SKM-1 (cell line): Measurements from ENCODE around the gene LIG3.
"Not testable (repeated sequence)": the region's sequence is repeated elsewhere in the genome, so short reads cannot be mapped to it uniquely, and the experiment has no call there.

ENCODE experiments used
- DNase-seq: peaks from one replicate; lab custom pipeline; 2025; ENCODE audit not compliant: unreplicated experiment; lab: John Stamatoyannopoulos, UW

The LIG3 gene

DNA sequence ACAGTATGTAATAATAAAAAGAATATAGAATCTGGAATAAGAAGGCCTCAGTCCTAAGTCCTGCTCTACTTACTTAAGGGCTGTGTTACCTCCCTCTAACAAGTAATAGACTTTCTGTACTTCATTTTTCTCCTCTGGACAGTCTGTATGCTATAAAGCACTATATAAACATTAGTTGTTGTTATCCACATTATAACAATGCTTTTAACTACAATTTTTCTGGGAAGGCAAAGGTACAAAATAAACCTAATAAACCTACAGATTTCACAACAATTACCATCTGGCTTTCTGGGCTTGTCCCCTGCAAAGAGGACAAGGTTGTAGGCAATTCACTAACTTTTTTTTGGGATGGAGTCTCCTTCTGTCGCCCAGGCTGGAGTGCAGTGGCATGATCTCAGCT, 50.5 kb downstream of the LIG3 start:
- no peak for DNase-seq

DNA sequence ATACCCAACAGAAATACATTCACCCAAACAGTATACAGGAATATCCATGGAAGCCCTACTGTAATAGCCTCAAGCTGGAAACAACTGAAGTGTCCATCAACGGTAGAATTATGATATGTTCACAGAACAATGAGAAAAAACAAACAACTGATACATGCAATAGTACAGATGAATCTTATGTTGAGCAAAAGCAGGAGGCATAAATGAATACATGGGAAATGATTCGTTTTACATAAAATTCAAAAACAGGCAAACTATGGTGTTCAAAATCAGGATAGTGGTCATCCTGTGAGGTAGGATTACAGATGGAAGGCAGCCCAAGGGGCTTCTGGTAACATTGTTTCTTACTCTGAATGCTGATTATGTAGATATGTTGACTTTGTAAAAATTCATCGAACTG, 58.1 kb downstream of the LIG3 start:
- no peak for DNase-seq

DNA sequence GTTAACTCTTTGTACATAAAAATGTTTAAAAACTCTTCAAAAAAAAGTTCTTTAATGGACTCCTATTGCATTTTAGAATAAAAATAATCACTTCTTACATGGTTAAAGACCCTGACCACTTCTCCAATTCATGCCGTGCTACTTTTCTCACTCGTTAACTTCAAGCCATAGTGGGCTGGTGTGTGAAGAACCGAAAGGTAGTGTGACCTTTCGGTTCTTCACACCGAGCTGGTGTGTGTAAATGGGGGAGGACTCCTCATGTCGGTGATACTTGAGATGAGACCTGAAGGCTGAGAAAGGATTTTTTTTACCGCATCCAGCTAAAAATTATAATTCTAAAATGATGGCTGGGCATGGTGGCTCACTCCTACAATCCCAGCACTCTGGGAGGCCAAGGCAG, 61.1 kb downstream of the LIG3 start:
- no peak for DNase-seq

DNA sequence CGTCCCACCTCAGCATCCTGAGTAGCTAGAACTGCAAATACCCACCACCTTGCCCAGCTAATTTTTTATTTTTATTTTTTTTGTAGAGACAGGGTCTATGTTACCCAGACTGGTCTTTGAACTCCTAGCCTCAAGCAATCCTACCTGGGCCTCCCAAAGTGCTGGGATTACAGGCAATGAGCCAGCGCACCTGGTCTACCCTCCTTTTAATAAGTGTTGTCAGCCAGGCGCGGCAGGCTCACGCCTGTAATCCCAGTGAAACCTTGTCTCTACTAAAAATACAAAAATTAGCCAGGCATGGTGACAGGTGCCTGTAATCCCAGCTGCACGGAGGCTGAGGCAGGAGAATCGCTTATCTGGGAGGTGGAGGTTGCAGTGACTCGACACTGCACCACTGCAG, 63.9 kb downstream of the LIG3 start:
- DNase-seq = no peak

DNA sequence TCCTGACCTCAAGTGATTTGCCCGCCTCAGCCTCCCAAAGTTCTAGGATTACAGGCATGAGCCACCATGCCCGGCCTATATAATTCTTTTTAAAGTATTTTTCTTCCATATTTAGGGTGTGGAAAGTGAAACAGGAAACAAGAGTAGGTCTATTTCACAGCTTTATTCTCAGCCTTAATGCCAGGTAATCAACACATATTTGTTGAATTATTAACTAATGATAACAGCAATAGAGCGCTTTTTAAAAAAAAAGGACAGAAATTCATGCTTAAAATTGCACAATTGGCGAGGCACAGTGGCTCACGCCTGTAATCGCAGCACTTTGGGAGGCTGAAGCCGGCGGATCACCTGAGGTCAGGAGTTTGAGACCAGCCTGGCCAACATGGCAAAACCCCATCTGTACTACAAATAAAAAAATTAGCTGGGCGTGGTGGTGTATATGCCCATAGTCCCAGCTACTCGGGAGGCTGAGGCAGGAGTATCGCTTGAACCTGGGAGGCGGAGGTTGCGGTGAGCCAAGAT, 65.2 kb downstream of the LIG3 start:
- not testable (repeated sequence) for DNase-seq

DNA sequence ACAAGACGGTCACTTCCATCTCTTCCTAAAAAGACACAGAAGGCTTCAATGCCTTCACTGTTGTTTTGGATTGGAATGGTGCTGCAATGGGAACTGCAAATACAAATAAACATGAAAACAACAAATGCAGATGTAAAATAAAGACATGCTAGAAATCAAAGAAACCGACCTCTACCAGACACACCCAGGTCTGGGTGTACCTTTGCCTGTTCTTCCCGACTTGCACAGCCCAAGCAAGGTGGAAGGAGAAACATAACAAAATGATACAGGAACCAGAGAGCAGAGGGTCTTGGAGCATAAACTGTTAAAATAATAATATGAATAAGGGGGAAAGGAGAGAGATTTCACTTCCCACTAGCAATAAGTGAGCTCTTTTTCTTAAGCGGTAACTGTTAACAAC, 65.9 kb downstream of the LIG3 start:
- no peak for DNase-seq

DNA sequence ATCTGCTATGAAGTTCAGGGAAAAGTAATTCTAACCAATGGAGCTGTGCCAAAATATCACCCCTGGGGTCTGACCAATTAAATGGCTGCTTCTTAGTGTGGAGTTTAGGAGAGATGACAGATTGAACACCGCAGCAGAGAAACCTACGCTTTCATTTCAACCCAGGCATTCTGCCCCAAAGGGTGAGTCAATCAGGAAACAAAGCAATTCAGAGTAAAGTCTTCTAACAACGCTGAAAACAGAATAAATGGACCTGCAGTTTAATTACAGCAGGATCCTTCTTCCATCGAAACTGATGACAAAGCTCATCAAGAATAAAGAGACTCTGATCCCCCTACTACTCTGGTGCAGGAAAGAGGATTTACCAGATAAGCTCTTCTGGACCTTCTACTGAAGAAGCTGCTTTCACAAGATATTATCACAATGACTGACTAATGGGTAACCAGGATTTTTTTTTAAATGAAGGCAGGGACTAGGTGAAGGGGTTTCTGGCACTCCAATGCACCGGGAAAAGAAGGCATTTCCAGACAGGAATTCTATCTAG, 66.5 kb downstream of the LIG3 start:
- no peak for DNase-seq

DNA sequence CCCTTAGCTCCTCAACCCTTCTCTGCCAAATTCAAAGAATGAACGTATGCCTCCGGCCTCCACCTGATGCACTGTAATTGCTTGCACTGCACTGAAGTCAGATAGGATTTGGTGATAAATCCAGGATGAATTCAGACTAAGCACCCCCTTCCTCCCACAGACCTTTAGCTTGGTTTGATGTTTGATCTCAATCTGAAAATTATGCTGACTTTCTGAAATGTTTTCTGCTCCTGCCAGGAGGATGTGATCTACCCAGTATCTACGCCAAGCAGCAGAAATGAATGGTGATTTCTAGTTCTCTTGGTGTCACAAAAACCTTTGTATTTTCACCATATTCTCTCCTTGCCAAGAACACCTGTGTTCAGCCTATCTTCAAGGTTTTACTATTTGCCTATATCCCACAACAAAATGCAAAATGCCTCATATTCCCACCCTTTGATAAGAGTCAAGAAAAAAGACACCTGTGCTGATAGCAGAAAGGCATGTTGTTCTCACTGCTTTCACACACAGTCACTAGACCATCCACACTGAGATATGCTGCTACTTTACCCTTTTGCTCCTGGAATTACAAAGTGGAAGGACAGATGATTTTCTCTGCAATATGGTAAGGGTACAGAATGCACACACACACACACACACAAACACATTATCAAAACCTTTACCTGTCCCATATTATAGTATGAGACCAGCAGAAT, 68.5 kb downstream of the LIG3 start:
- no peak for DNase-seq

DNA sequence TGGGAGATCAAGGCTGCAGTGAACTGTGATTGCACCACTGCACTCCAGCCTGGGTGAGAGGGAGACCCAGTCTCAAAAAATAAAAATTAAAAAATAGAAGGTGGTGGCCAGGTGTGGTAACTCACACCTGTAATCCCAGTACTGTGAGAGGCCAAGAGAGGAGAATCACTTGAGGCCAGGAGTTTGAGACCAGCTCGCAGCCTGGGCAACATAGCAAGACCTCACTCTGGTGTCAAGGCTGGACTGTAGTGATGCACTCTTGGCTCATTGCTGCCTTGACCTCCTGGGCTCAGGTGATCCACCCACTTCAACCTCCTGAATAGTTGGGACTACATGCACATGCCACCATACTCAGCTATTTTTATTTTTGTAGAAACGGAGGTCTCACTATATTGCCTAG, 69.9 kb downstream of the LIG3 start:
- DNase-seq = no peak

DNA sequence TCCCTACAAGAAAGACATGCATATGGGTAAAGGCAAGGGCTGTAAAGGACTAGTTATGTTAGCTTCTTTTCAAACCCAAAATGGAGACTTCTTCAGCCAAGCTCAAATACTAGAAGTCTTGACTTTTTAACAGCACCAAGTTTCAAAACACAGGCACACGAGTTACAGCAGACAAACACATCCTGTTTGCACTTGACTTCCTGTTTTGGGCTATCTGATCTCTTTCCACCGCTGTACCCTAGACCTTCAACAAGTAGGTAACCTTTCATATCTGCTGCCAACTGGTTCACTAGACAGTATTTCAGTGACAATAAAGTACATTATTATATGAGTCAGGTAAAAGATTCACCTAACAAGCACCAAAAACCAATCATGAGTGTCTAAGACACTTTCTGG, 70.9 kb downstream of the LIG3 start:
- DNase-seq = peak; percentile 61

DNA sequence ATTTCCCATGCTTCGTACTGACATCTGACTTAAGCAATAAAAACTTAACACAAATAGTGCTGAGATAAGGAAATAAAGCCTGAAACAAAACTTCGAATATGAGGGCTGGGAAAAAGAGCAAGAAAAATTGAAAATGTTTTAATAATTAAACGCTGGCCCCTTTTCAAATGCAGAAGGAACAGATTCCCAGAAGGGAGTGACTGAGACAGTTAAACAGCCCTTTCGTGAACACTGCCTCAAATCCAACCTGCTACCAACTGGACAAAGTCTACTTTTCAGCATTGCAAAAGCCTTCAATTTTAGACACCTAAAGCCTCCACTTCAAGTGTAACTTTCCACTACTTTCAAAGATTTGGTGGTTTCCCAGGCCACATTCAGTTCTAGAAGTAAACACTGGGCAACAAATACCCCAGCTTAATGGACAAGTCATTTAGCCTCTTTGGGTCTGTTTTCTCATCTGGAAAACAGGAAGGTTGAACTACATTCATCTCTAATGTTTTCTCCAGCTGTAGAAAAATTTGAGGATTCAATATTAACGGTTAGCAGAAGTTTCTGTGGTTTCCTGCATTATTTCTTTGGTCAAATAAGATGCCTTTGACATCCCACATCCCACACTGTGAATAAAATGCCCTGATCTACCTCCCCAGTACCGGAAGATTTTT, 71.4 kb downstream of the LIG3 start:
- DNase-seq = no peak

DNA sequence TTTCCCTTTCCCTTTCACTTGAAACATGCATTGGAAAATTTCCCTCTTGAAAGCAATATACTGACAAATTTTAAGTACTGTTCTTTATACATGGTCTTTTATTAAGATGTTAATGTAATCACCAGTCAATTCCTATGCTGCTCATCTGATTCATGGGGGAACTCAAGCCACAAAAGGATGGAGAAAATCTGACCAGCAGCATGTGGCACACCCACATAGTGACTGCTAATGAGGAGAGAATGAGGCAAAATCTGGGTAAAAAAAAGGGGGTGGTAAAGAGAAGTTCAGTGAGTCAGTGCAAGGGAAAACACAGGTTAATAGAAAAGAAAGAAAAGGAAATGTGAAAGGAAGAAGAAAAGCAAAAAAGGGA, 71.9 kb downstream of the LIG3 start:
- DNase-seq = no peak

DNA sequence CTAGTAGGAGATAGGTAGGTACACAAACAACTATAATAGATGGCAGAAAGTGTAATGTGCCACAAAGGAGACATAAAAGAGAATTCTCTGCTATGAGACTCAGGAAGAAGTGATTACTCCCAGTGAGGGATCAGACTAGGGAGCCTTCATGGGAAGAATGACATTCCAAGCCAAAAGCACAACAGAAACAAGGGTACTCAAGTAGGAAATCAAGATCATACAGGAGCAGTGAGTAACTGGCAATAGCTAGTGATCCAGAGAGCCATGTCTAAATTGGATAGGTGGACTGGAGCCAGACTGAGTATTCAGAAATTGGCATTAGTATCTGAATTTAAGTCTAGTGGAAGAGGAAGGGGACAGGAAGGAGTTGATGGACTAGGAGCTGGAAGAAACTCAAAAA, 72.5 kb downstream of the LIG3 start:
- DNase-seq = no peak

DNA sequence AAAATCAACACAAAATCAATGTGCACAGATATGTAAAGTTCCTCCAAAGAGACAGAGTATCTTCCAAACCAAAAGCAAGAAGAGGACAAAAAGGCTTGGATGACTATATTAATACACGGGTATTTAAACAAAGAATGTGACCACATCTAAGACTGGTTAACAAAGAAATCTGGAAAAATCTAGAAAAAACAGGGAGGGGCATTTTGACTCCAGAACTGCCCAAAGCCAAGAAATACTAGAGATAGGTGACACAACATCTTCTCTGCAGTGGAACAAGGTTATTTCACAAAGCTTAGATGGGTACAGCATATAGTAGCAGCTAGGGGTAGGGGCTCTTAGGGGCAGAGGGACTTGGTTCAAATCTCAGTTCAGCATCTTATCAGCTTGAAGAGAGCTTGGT, 72.9 kb downstream of the LIG3 start:
- DNase-seq = no peak

DNA sequence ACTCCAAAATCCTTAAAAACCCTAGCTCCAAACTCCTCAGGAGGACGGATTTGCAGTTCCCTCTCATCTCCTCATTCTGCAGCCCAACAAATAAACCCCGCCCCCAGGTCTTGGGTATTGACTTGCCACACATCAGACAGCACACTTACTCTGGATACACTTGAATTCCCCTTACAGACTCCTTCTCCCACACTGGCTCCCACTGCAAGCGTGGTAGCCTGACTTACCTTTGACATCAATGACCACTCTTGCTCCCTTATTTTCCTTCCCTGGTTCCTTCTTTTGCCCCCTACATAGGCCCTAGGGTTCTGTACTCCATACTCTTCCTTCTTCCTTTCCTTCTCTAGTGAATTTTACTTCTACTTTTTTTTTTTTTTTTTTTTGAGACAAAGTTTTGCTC, 75.7 kb downstream of the LIG3 start:
- no peak for DNase-seq

DNA sequence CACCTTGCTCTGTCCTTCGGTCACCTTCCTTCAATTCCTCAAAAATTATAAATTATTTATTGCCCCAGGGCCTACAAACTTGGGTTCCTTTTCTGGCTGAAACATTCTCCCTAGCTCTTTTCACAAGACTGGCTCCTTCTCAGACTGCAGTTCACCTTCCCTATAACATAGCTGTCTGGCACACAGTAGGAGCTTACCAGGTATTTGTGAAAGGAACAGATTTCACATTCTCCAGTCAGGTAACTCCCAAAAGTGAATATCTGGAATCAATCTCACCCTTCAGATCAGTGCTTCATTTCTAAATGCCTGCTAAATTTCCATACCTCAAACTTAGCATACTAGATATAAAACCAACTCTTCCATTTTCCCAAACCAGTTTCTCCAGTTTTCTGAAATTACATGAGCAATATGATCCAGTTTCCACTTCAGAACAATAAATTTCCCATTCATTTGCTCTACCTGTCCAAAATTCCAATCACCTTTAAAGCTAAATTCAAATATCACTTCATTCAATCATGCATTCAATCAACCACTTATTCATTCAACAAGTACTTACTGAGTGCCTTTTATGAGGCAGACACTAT, 77.1 kb downstream of the LIG3 start:
- no peak for DNase-seq
